ENCODE measurements around the gene DNALI1. TPM values are rescaled to one million over a fixed set of nuclear protein-coding genes. Genes with fewer than 3 reads are reported as not detected.

DNALI1 gene
- total and polyA plus RNA-seq, 2 of the 4 experiments (the other 2 are of a cell fraction): 9.1 to 10.1 TPM

- TF ChIP-seq MXI1 (IDR thresholded peaks at IDR 0.05; ENCODE audit: borderline replicate concordance, low read depth, low read length): peak; percentile 95
These were observed 38.9 kb downstream of the DNALI1 start, which contains the start of gene GNL2 (continued) for GRCh38 chr1:37595440-37596181.

- H4K91ac ChIP-seq (ENCODE audit: insufficient read depth, low read depth, low read length): no peak overlapping the region
- 33% methylated on average over 1 of the region's 3 CpGs; no CpG with 5 or more reads in 1 of the 2 experiments for WGBS, 2 experiments (ENCODE audit: extremely low coverage in 2 of 2, insufficient read length in 1 of 2)
- H3K27ac ChIP-seq (ENCODE audit: insufficient read depth, low read length): no peak overlapping the region
- DNase-seq (no peak), ATAC-seq (ENCODE audit: low read depth) (peak; percentile 24)
- H3K18ac ChIP-seq (ENCODE audit: low read depth, low read length): no peak overlapping the region
- H4K20me1 ChIP-seq (ENCODE audit: insufficient read depth, low read length): peaks cover 7% of the 10 kb centered on the region; the same call in 1 of the 2 replicates
- peak overlapping the region; percentile 24 to 55; a peak in 2 of 4 replicates for H4K8ac ChIP-seq (ENCODE audit: low read depth in 2 of 2, low read length in 2 of 2)
- peak overlapping the region; percentile 39; the same call in 1 of the 2 replicates for H3K9ac ChIP-seq (ENCODE audit: low read depth, low read length)
- no peaks in the 10 kb centered on the region for H3K9me3 ChIP-seq (ENCODE audit: control insufficient read depth, insufficient read depth, low read length)
- H2BK20ac ChIP-seq (ENCODE audit: low read depth, low read length): no peak overlapping the region
- ChIA-PET CTCF (interaction anchor here (1.0 kb wide), 2 partner anchors 10 to 86 kb away, joined by 5 read pairs; no protein-coding TSS in a partner anchor), POLR2A (ENCODE audit: unreplicated experiment) (no interaction called here)
- H3K27me3 ChIP-seq (ENCODE audit: control insufficient read depth, insufficient read depth, low read length): peaks cover 7% of the 10 kb centered on the region
- peak overlapping the region; percentile 30; the same call in 1 of the 2 replicates for H3K23ac ChIP-seq (ENCODE audit: low read depth, low read length)
- no peak overlapping the region for H2AK9ac ChIP-seq (replicated peaks; ENCODE audit: low read depth, low read length, poor library complexity)
- H3K56ac ChIP-seq (ENCODE audit: extremely low read depth, insufficient read depth, low read length): no peak overlapping the region
- H3K36me3 ChIP-seq (ENCODE audit: control insufficient read depth, insufficient read depth, low read length): peaks cover 4% of the 10 kb centered on the region
- no peak overlapping the region for H4K5ac ChIP-seq (ENCODE audit: low read depth, low read length)
- H2BK15ac ChIP-seq (ENCODE audit: low read depth, low read length): no peak overlapping the region
- peak overlapping the region; percentile 97 for H2AFZ ChIP-seq (replicated peaks; ENCODE audit: low read length, poor library complexity)
- intact Hi-C loops (cut with micrococcal nuclease) (no loop called here), dilution Hi-C loops (cut with HindIII; ENCODE audit: low sequenced_read_pairs, unreplicated experiment) (no loop called here), in situ Hi-C loops (cut with MboI; ENCODE audit: low sequenced_read_pairs) (loop anchor here (25.0 kb wide), 1 partner anchor 416 kb away; the partner anchor contains the start of genes FHL3 and UTP11)
- H3K4ac ChIP-seq (ENCODE audit: low read depth, low read length): no peak overlapping the region
- H3K79me1 ChIP-seq (ENCODE audit: low read depth in 1 of 2, low read length in 2 of 2): peaks cover 3 to 28% of the 10 kb centered on the region in 2 experiments; a peak in 3 of 4 replicates
- H3K4me2 ChIP-seq (ENCODE audit: low read depth, low read length): peak overlapping the region; percentile 94
- H2AK5ac ChIP-seq (ENCODE audit: low read depth, low read length): no peak overlapping the region
- no peaks in the 10 kb centered on the region for H3K9me1 ChIP-seq (ENCODE audit: insufficient read depth, low read length)
- H3K4me1 ChIP-seq (ENCODE audit: control insufficient read depth, insufficient read depth, low read length): peaks cover 3% of the 10 kb centered on the region; the same call in 1 of the 2 replicates
- no TSS peak for BruUV-seq (replicated peaks)
- H2BK5ac ChIP-seq (ENCODE audit: low read depth, low read length, poor library complexity, severe bottlenecking): no peak overlapping the region
- H3K4me3 ChIP-seq (ENCODE audit: insufficient read depth, low read depth, low read length): peak overlapping the region; percentile 80
- H3K14ac ChIP-seq (replicated peaks; ENCODE audit: low read depth, low read length): no peak overlapping the region
- no peak overlapping the region for H2BK120ac ChIP-seq (ENCODE audit: low read depth, low read length)
- TF ChIP-seq CEBPB (IDR thresholded peaks at IDR 0.05; ENCODE audit: low read depth, low read length) (no peak), POLR2A (IDR thresholded peaks at IDR 0.05; ENCODE audit: low read depth, low read length) (no peak), MAZ (IDR thresholded peaks at IDR 0.05; ENCODE audit: borderline replicate concordance, low read depth, low read length) (no peak), CTCF (conservative IDR thresholded peaks at IDR 0.05; ENCODE audit: low read depth, low read length) (no peak), MXI1 (IDR thresholded peaks at IDR 0.05; ENCODE audit: borderline replicate concordance, low read depth, low read length) (no peak), MAFK (IDR thresholded peaks at IDR 0.05; ENCODE audit: low read depth, low read length) (no peak), FOS (IDR thresholded peaks at IDR 0.05; ENCODE audit: low read depth, low read length) (no peak)
These were observed 39.5 kb downstream of the DNALI1 start for GRCh38 chr1:37596182-37596667.

Data from IMR-90 (cell line).